HG03045 (cell line): ENCODE results near the gene PIWIL4.
"Not testable (repeated sequence)": the region's sequence is repeated elsewhere in the genome, so short reads cannot be mapped to it uniquely, and the experiment has no call there.

Experiments
- ATAC-seq: cut with Tn5 transposase; IDR thresholded peaks from one replicate; pipeline ENCODE4 v1.9.1; 2021; ENCODE audit warnings: mild to moderate bottlenecking, moderate library complexity; ENCODE audit not compliant: unreplicated experiment

The PIWIL4 gene

DNA sequence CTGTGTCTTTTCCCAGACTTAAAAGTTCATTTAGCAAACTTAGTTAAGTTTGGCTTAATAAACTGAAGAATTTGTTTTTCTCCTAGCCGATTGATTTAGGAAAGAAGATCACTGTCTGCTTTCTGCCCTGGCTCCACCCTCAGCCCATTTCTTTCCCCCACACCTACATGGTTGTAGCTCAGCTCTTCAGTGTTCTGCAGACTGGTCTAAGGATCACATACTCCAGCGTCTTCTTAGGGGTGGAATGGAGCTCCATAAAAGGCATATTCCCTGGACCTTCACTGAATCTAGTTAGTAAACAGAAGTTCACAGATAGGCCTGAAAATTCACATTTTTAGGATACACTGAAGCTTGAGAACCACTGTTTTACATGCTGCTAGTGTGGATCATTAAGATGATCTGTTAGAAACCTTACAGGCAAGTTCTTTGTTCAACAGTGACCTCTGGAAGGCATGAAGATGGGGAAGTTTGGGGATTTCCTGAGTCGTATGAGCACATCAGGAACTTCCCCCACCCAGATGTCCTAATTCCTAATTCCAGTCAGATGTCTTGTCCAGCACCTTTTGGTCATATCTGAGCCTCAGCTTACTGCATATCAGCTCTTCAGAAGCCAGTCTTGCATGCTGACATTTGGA lies 16.8 kb downstream of the PIWIL4 start:
- peak; percentile 46 for ATAC-seq

DNA sequence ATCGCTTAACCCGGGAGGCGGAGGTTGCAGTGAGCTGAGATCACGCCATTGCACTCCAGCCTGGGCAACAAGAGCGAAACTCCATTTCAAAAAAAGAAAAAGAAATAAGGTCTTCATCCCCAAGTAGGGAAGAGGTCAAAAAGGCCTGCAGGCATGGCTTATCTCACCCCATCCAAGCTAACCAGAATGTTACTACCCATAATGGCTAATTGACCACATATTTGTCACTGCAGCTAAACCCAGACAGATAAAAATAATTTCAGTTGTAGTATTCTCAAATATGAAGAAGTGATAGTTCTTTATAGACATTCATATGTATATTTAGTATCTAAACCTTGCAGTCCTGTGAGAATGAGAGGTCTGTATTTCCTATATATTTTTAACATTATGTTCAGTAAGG lies 17.8 kb downstream of the PIWIL4 start:
- ATAC-seq: no peak

DNA sequence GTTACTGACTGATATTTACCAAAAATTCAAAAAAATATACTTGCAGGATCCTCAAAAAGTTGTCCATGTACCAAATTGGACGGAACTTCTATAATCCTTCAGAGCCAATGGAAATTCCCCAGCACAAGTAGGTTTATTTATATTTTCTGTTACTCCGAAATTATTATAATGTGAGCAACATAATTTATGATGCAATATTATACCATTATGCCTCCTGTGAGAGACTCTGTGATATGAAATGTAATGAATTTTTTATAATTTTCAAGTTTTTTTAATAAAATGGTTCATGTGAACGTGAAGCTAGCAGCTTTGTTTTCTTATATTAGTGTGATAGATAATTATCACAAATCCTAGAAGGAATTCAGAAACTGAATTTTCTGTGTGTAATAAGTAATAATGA lies 18.2 kb downstream of the PIWIL4 start:
- ATAC-seq: no peak

DNA sequence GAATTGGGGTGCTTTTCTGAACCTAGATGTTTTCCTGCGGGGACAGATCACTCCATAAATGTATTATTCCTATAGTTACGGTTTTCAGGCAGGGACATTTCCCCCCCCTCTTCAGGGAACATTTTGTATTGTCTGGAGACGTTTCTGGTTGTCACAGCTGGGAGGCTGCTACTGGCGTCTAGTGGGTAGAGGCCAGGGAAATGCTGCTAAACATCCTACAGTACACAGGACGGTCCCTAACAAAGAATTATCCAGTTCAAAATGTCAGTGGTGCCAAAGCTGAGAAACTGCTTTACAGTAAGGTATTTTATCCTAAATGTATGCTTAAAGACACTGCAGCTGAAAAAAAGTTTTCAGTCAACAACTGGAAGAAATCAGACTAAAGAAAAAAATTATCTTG lies 19.4 kb downstream of the PIWIL4 start:
- ATAC-seq: no peak

DNA sequence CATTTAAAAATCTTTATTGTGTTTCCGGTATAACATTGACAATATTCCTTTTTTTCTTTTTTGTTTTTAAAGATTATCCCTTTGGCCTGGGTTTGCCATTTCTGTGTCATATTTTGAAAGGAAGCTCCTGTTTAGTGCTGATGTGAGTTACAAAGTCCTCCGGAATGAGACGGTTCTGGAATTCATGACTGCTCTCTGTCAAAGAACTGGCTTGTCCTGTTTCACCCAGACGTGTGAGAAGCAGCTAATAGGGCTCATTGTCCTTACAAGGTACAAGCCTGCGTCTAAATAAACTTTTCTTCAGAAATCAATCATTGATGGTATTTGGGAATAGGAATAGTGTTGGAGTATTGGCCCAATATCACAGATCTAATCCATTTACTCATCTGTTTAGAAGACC lies 19.8 kb downstream of the PIWIL4 start:
- no peak for ATAC-seq

DNA sequence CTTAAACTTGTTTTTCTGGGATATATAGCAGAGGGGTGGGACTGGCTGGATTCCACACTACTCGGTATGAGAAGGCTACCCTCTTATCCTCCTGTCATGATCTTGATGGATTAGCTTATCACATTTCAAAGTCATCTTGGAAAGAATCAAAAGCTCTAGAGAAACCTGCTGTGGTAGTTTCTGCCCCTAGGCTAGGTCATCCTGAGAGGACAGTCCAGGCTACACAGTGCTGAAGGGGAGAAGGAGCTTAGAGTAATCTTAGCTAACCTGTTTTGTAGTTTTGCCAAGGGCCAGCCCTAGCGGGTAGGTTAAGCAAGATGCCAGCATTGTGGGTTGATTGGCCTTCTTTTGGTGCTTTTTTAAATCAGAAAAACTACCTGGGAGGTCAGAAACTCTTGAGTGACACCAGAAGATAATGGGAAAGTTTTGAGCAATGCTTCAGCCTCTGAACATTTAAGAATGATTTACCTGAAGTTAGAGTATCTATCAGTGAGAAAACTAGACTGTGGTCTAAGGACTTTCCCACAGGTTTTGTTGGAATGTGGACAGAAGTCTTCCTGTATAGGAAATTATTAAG lies 21.3 kb downstream of the PIWIL4 start:
- ATAC-seq: no peak

DNA sequence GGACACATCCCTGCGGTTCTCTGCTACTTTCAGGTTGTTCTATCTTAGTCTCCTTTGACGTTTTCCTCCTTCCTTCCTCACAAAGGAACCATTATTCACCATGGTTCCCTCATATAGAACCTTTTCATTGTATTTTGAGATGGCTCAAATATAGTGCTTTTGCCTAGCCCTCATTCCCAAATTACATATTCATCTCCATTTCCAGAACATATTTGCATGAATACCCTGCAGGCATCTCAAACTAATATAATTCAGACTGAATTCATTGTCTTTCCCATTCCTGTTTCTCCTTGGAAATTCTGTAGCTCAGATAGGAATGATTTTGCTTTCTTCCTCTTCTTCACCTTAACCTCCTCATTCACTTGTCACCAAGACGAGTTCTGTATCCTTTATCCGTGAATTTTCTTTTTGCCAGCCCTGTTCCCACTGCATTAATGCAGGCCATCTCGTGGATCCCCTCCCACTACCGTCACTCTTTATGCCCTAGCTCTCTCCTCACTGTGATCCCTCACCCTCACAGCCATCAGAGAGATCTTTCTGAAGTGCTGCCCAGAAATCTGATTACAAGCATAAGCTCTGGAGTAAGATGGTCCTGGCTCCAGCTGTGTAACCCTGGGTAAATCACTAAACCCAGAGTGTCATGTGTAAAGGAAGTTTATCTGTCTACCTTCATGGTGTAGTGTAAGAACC lies 23.3 kb downstream of the PIWIL4 start:
- ATAC-seq: no peak

DNA sequence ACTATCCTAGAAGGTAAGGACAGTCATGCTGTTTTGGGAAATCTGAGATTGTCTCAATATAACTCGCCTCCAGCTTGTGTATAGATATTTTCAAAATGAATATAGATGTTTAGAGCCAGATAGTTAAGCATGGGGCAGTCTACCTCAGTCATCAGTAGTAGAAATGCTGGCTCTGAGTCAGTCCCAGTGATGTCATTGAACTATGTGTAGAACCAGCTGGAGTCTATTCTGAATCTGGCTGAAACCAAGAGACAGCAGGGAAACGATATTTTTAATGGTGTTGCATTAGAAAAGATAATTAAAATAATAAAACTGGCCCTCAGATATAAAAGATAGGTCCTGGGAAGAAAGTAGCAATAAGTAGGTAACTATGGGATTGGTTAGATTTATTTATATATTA lies 25.9 kb downstream of the PIWIL4 start:
- peak; percentile 80 for ATAC-seq

DNA sequence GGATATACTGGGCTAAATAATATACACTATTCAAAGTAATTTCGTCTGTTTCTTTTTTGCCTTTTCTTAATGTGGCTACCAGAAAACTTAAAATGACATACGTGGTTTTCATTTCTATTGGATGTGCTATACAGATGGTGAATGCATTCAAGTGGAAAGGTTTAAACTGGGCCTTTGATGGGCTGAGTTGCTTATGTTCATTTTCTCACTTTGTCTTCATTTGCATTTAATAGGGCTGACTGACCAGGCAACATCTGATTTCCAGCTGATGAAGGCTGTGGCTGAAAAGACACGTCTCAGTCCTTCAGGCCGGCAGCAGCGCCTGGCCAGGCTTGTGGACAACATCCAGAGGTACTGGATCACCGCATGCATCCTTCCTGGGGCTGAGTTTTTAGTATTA lies 27.9 kb downstream of the PIWIL4 start:
- no peak for ATAC-seq

DNA sequence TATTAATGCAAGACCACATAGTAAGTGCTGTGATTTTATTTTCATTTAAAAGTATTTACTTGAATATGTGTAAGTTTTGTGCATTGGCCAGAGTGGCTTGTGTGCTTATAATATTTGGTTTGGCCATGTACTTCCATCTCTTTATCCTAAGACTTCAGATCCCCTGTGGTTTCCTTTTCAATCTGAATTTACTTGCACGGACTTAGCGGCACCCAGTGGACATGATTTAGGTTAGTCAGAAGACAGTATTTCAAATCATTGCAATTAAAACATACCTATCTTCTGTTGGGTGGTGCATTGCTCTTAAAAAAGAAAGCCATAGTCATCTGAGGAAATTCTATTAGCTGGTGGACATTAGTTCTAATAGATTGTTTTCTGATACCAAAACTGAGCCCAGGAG lies 30.7 kb downstream of the PIWIL4 start:
- ATAC-seq: no peak

DNA sequence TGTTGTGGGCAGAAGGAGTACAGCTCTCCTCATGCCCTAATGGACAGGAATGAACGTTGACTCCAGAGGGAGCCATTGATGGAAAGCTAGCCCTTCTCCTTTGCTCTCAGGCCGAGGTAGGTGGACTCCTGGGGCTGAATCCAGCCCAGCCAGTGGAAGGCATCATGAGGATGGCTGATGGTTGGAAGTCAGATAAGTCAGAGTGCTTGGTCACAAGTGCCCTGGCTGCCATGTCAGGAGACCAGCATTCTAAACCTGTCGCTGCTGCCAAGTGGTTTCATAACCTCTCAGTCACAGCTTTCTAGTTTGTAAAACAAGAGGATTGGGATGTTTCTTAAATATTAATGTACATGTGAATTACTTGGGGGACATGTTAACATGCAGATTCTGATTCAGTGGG lies 32.3 kb downstream of the PIWIL4 start:
- ATAC-seq: no peak

DNA sequence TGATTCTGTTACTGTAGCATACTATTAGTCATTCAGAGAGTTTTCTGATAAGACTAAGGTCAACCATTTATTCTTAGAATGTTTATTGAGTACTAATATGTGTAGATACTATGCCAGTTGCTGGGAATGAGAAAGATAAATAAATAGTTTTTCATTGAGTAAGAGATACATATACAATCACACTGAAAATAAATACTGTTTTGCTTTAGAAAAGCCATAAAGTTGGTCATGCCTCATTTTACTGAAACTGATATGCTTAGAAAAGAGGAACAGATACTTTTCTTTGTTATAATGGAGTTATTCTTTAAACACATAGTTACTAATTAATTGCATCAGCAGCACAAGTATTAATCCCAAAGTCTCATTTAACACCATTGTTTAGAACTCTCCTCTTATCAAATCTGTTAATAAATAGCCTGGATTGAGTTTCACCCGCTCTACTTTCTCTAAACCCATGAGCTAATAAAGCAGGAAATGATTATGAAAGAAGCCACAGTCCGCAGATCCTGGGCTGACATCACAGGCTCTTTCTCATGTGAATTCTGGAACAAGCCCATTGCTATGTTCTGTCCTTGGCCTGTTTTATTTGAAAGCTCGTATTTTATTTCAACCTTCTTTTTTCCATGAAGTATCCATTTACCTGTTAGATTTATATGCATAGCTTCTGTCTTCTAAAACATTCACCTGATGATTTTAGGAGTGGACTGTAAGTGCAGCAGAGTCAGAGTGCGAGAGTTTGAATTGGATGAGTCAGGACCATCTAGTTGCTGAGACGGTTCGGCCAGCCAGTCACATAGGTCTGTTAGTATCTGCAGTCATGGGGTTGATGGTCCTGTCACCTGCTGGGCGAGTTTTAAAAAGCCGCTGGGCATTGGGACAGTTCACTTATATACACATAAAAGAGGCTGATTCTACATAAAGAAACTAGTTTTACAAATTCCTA lies 35.5 kb downstream of the PIWIL4 start:
- peak; percentile 95 for ATAC-seq

DNA sequence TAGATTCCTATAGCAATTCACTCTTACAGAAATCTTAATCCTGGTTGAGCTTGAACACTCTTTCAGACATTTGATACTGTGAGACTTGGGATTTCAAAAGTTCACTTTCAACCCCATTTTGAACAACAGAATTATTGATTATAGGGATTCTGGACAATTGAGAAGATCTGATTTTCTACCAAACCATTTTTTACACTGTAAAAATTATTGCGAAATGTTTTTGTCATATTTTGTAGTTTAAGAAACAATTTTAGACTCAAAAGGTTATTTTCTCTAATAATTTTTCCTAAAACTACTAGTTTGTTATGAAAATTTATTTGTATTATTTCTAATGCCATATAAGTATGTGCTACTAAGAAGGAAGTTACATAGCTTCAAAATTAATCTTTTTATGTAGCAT lies 36.4 kb downstream of the PIWIL4 start:
- no peak for ATAC-seq

DNA sequence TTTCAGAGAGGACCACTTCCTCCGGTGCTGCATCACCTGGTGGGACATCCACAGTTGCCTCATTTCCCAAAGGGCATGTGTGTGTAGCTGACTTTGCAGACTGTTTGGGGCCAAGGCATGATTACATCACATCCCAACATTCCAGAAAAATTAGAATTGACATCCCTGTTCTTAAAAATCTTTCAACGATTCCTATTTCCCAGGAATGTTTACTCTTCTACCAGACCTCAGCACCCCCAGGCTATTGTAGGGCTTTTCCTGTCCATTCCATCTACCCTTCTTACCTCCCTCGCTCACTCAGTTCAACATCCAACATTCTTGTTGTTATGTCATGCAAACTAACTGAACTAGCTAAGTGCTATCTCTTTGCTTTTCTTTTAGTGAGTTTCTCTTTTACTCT lies 37.3 kb downstream of the PIWIL4 start:
- no peak for ATAC-seq

DNA sequence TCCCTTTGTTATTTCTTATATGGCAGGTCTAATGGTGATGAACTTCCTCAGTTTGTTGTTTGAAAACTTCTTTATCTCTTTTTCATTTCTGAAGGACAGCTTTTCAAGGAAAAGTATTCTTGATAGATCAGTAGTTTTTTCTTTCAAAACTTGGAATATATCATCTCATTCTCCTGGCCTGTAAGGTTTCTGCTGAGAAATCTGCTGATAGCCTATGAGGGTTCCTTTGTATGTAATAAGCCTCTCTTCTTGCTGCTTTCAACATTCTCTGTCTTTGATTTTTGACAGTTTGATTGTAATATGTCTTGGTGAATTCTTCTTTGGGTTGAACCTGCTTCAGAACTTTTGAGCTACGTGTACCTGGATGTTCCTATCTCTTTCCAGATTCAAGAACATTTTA lies 46.0 kb downstream of the PIWIL4 start:
- ATAC-seq: no peak

DNA sequence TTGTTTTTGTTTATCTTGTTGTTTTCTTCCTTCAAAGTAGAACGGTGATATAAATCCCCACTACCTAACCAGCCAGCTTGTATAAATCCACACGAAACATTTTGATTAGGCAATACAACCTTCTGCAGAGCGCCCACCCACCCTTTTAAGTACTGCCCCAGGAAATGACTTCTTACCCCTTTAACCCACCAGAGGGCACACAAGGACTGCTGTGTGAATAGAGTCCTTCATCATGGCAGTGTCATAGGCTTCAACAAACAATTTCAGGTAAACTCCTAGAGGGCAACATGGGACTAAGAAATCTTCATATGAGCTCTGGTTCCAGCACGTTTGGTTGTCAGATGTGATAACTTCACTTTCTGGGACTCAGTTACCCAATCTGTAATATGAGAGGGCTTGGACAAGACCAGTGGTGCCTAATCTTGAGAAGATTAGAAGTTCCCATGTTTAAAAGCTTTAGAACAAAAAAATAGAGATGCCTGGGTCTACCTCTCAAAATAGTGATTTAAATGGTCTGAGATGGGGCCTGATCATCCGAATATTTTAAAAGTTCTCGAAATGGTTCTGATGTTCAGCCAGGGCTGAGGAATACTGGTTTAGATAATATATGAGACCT lies 56.1 kb downstream of the PIWIL4 start:
- no peak for ATAC-seq

DNA sequence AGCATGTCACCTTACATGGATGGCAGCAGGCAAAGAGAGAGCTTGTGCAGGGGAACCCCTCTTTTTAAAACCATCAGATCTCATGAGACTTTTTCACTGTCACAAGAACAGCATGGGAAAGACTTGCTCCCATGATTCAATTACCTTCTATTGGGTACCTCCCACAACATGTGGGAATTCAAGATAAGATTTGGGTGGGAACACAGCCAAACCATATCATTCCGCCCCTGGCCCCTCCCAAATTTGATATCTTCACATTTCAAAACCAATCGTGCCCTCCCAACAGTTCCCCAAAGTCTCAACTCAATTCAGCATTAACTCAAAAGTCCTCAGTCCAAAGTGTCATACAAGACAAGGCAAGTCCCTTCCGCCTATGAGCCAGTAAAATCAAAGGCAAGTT lies 58.3 kb downstream of the PIWIL4 start:
- ATAC-seq: not testable (repeated sequence)

DNA sequence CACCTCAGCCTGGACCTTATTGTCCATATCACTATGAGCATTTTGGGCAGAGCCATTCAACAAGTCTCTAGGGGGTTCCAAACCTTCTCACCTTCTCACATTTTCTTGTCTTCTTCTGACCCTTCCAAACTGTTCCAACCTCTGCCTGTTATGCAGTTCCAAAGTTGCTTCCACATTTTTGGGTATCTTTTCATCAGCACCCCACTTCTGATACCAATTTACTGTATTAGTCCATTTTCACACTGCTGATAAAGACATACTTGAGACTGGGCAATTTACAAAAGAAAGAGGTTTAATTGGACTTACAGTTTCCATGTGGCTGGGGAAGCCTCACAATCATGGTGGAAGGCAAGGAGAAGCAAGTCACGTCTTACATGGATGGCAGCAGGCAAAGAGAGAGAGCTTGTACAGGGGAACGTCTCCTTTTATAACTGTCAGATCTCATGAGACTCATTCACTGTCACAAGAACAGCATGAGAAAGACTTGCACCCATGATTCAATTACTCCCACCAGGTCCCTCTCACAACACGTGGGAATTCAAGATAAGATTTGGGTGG lies 59.9 kb downstream of the PIWIL4 start:
- ATAC-seq: not testable (repeated sequence)

DNA sequence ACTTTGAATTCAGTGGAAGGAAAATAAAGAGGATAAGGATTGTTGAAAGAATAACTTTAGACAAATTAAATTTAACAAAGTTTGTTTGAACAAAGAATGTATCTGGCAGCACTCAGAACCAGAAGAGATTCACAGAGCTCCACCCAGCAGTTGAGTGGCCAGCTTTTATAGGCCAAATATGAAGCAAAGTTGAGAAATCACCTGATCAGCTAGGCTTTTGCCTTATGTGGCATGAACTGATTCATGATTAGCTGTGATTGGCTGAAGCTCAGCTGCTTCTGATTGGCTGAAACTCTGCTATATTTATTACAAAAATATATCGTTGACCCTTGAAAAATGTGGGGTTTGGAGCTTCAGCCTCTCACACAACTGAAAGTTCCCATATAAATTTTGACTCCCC lies 62.6 kb downstream of the PIWIL4 start:
- no peak for ATAC-seq

DNA sequence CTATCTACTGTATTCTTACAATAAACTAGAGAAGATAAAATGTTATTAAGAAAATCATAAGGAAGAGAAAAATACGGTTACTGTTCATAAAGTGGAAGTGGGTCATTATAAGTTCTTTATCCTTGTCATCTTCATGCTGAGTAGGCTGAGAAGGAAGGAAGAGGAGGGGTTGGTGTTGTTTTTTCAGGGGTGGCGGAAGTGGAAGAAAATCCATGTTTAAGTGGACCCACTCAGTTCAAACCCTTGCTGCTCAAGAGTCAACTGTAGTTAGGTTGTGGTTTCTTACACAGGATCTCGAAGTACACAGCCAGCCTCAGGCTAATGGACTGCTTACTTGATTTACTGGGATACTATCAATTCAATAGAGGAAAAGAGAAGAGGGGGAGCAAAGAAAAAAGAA lies 63.1 kb downstream of the PIWIL4 start:
- ATAC-seq: no peak

DNA sequence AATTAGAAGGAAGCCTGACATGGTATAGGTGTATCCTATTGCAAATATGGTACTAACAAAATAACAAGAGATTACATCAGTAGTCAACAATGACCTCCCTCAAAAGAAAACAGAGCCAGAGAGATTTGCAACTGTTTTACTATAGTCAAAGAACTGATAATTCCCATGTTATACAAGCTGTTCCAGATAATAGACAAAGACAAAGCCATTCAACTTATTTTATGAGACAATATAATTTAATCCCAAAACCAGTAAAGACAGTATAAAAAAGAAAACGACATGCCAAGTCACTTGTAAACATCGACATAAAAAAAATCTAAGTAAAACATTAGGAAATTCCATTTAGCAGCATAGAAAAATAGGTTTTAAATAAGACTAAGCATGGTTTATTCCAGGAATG lies 65.2 kb downstream of the PIWIL4 start:
- no peak for ATAC-seq
